ENCODE data around the gene FOXP1. TPM values are rescaled to one million over a fixed set of nuclear protein-coding genes. Genes with fewer than 3 reads are reported as not detected.

The FOXP1 gene
- total and polyA plus RNA-seq, 4 donors = 15.2 to 263 (median 110) TPM

DNA sequence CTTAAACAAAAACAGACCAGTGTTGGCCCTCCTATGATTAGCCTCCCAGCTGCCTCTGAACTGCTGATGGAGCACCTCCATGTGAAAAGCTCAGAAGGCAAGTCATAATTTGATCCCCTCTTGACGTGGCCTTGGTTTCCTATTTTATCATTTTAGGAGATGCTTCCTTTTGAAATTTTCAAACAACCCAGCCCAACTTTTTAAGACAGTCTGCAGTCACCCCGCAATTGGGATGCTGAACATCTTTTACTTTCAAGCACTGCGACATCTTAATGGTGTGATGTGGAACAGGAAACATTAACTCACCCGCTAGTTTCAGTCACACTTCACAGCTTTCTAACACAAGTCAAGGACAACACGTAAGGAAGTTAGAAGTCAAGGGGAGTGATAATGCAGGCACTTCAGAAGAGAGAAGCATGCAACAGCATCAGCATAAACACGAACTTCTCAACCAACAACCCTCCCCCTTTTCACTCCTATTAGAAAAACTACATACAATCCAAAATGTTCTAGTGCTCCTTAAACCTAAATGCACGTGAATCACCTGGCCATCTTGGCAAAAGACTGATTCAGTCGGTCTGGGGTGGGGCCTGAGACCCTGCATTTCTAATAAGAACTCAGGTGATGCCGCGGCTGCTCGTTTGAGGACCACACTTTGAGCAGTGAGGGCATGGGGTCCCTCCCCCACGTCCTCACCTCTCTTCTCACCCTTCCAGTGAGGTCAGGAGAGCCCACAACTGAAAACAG, 161.5 kb downstream of the FOXP1 start:
- H3K27ac ChIP-seq (ENCODE audit: low read depth in 1 of 2, low read length in 2 of 2) = no peak overlapping the region
- 92 to 93% methylated on average over 12 of the region's 12 CpGs for WGBS, 2 donors
- H3K4me3 ChIP-seq (ENCODE audit: low read length in 2 of 2) = no peak overlapping the region
- ATAC-seq (ENCODE audit: low FRiP score) (peak; percentile 42), DNase-seq (no peak)
- H3K36me3 ChIP-seq (ENCODE audit: control insufficient read depth in 1 of 2, insufficient read depth in 2 of 2, low read length in 1 of 2) = no peaks in the 10 kb centered on the region
- H3K4me1 ChIP-seq (ENCODE audit: control insufficient read depth in 1 of 2, insufficient read depth in 2 of 2, low read length in 2 of 2) = peaks cover 0 to 3% of the 10 kb centered on the region in 2 donors
- H3K27me3 ChIP-seq (ENCODE audit: control insufficient read depth in 1 of 2, insufficient read depth in 2 of 2, low read length in 1 of 2) = no peaks in the 10 kb centered on the region
- intact Hi-C loops (cut with DNase I) = no loop called here
- H3K9me3 ChIP-seq (ENCODE audit: control insufficient read depth, low read length) = no peaks in the 10 kb centered on the region

DNA sequence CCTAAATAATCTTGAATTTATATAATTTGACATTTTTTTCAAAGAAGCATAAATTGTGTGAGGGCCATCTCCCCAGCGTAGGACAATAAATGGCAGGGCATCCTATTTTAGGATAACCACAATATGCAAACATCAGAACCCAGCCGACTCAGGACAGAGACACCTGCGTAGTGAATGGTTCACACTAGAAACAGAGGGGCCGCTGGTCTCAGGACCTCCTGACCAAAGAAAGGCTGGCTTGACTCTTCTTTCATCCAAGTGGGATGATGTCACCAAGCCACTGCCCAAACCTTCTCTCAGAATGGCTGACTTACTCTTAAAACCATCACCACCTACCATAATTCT, 162.1 kb downstream of the FOXP1 start:
- no peaks in the 10 kb centered on the region for H3K27me3 ChIP-seq (ENCODE audit: control insufficient read depth in 1 of 2, insufficient read depth in 2 of 2, low read length in 1 of 2)
- H3K36me3 ChIP-seq (ENCODE audit: control insufficient read depth in 1 of 2, insufficient read depth in 2 of 2, low read length in 1 of 2) = no peaks in the 10 kb centered on the region
- ATAC-seq (ENCODE audit: low FRiP score) = no peak
- 98% methylated on average over 4 of the region's 4 CpGs for WGBS, 2 donors
- DNase-seq = no peak
- H3K9me3 ChIP-seq (ENCODE audit: control insufficient read depth, low read length) = no peaks in the 10 kb centered on the region
- intact Hi-C loops (cut with DNase I) = no loop called here
- H3K27ac ChIP-seq (ENCODE audit: low read depth in 1 of 2, low read length in 2 of 2) = no peak overlapping the region
- peaks cover 0 to 3% of the 10 kb centered on the region in 2 donors for H3K4me1 ChIP-seq (ENCODE audit: control insufficient read depth in 1 of 2, insufficient read depth in 2 of 2, low read length in 2 of 2)
- no peak overlapping the region for H3K4me3 ChIP-seq (ENCODE audit: low read length in 2 of 2)

DNA sequence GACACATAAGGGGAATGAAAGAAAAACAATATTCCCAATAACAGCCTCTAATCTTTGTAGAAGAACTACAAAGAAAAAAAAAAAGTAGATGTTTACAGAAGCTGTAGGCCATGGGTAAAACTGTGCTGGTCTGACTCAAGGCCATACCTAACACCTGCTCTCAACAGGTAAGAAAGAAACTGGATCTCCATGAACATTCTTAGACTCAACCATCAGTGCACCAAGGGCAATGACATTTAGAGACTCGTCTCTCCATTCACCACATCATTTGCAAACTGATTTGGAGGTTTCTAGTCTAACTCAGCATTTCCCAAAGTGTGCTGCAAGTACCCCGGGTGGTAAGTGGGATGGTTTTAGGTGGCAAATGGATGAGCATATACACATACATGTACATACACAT, 164.2 kb downstream of the FOXP1 start:
- H3K4me3 ChIP-seq (ENCODE audit: low read length in 2 of 2) = no peak overlapping the region
- ATAC-seq (ENCODE audit: low FRiP score) = no peak
- intact Hi-C loops (cut with DNase I) = no loop called here
- WGBS, 2 donors = 90 to 97% methylated on average over 2 of the region's 2 CpGs
- peaks cover 0 to 3% of the 10 kb centered on the region in 2 donors for H3K4me1 ChIP-seq (ENCODE audit: control insufficient read depth in 1 of 2, insufficient read depth in 2 of 2, low read length in 2 of 2)
- DNase-seq = no peak
- H3K36me3 ChIP-seq (ENCODE audit: control insufficient read depth in 1 of 2, insufficient read depth in 2 of 2, low read length in 1 of 2) = no peaks in the 10 kb centered on the region
- no peak overlapping the region for H3K27ac ChIP-seq (ENCODE audit: low read depth in 1 of 2, low read length in 2 of 2)
- H3K9me3 ChIP-seq (ENCODE audit: control insufficient read depth, low read length) = no peaks in the 10 kb centered on the region
- H3K27me3 ChIP-seq (ENCODE audit: control insufficient read depth in 1 of 2, insufficient read depth in 2 of 2, low read length in 1 of 2) = no peaks in the 10 kb centered on the region

DNA sequence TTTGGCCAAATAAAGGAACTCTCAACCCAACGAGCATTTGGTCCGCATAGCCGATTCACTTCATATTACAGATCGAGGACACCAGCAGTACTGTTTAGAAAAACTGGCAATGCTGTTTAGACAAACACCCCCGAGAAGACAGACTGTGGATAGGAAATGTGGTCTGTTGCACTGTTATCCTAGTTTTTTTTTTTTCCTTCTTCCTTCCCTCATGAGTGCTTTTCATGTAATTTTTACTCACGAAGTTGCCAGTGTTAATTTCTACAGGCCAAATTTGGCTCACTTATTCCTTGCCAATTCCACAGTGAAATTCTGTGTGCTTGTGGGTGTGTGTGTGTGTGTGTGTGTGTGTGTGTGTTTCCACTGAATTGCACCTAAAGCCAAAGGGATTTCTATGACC, 165.7 kb downstream of the FOXP1 start:
- no peaks in the 10 kb centered on the region for H3K36me3 ChIP-seq (ENCODE audit: control insufficient read depth in 1 of 2, insufficient read depth in 2 of 2, low read length in 1 of 2)
- H3K27ac ChIP-seq (ENCODE audit: low read depth in 1 of 2, low read length in 2 of 2) = no peak overlapping the region
- WGBS, 2 donors = 9 to 20% methylated on average over 6 of the region's 6 CpGs
- H3K4me1 ChIP-seq (ENCODE audit: control insufficient read depth in 1 of 2, insufficient read depth in 2 of 2, low read length in 2 of 2) = peaks cover 0 to 1% of the 10 kb centered on the region in 2 donors
- no peaks in the 10 kb centered on the region for H3K27me3 ChIP-seq (ENCODE audit: control insufficient read depth in 1 of 2, insufficient read depth in 2 of 2, low read length in 1 of 2)
- ATAC-seq (ENCODE audit: low FRiP score) (no peak), DNase-seq (no peak)
- H3K4me3 ChIP-seq (ENCODE audit: low read length in 2 of 2) = no peak overlapping the region
- intact Hi-C loops (cut with DNase I) = no loop called here
- no peaks in the 10 kb centered on the region for H3K9me3 ChIP-seq (ENCODE audit: control insufficient read depth, low read length)

DNA sequence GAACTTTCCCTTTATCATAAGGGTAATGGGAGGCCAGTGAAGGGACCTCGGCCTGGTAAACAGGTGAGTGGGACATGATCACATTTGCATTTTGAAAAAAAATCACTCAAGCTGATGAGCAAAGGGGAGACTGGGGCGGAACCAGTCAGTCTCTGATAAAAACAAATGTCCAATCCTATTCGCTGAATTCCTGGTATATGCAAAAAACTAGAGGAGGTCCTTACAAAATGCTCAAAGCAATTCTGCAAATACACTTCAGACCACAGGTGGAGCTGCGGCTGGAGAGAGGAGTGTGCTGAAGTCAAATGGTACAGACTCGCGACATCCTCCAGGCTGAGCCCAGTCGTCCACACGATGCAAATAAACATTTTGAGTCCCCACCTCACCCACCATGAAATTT, 166.7 kb downstream of the FOXP1 start:
- intact Hi-C loops (cut with DNase I) = no loop called here
- WGBS, 2 donors = 96% methylated on average over 8 of the region's 8 CpGs
- H3K36me3 ChIP-seq (ENCODE audit: control insufficient read depth in 1 of 2, insufficient read depth in 2 of 2, low read length in 1 of 2) = no peaks in the 10 kb centered on the region
- no peaks in the 10 kb centered on the region for H3K27me3 ChIP-seq (ENCODE audit: control insufficient read depth in 1 of 2, insufficient read depth in 2 of 2, low read length in 1 of 2)
- H3K9me3 ChIP-seq (ENCODE audit: control insufficient read depth, low read length) = no peaks in the 10 kb centered on the region
- no peak overlapping the region for H3K27ac ChIP-seq (ENCODE audit: low read depth in 1 of 2, low read length in 2 of 2)
- H3K4me3 ChIP-seq (ENCODE audit: low read length in 2 of 2) = no peak overlapping the region
- ATAC-seq (ENCODE audit: low FRiP score) (no peak), DNase-seq (no peak)
- peaks cover 0 to 1% of the 10 kb centered on the region in 2 donors for H3K4me1 ChIP-seq (ENCODE audit: control insufficient read depth in 1 of 2, insufficient read depth in 2 of 2, low read length in 2 of 2)

DNA sequence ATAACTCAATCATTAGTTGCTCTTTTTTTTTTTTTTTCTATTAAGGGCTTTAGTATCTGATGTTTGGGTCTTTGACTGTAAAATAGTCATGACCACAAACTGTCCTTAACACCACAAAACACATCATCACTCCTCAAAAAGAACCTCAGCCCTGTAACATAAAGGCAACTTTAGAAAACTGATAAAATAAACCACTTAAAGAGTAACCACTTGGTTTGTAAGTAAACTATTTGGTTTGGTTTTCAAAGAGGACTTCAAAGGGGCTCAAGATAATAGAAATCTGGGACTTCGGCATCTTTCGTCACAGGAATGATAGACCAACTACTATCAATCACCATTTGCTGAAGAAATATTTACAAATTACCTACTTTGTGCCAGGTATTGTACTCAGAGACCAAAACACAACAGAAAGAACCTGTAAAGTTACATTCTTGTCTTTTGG, 167.8 kb downstream of the FOXP1 start:
- intact Hi-C loops (cut with DNase I) = no loop called here
- H3K27ac ChIP-seq (ENCODE audit: low read depth in 1 of 2, low read length in 2 of 2) = no peak overlapping the region
- no peak for ATAC-seq (ENCODE audit: low FRiP score)
- H3K4me1 ChIP-seq (ENCODE audit: control insufficient read depth in 1 of 2, insufficient read depth in 2 of 2, low read length in 2 of 2) = no peaks in the 10 kb centered on the region
- no peaks in the 10 kb centered on the region for H3K36me3 ChIP-seq (ENCODE audit: control insufficient read depth in 1 of 2, insufficient read depth in 2 of 2, low read length in 1 of 2)
- 97 to 98% methylated on average over 2 of the region's 2 CpGs for WGBS, 2 donors
- no peak for DNase-seq
- H3K27me3 ChIP-seq (ENCODE audit: control insufficient read depth in 1 of 2, insufficient read depth in 2 of 2, low read length in 1 of 2) = no peaks in the 10 kb centered on the region
- no peak overlapping the region for H3K4me3 ChIP-seq (ENCODE audit: low read length in 2 of 2)
- no peaks in the 10 kb centered on the region for H3K9me3 ChIP-seq (ENCODE audit: control insufficient read depth, low read length)

DNA sequence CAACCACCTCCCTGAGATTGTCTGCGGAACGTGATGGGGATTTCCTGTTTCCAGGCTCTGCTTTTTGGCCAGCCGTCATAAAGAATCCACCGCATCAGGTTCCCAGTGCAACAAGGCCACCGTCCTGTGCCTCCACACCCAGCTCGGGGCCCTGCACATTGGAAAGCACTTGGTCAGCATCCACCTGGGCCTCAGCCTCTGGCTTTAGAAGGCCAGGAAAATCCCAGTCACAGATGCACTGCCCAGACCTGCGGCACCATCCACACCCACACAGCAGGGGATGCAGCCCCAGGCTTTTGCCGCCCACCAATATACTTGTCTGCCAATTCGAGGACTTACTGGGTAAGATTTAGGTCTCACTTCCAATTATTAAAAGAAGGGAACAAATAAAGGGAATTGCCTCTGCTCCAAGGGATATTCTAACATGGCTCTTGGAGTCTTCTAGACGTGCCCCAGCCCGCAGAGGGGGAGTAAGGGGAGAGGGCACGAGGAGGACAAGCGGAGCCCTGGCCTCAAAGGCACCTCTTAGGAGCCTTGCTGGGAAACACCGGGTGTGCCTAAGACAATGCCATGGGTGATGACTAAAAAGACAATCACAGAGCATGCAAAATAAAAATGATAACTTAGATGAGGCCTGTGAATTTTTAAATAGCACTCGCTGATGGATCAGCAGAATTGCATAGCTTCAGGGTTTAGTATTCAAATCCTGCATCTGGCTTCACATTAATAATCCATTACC, 169.2 kb downstream of the FOXP1 start:
- Histone ChIP-seq H3K4me3 (ENCODE audit: low read length in 2 of 2) (no peak overlapping the region), H3K9me3 (ENCODE audit: control insufficient read depth, low read length) (no peaks in the 10 kb centered on the region), H3K27ac (ENCODE audit: low read depth in 1 of 2, low read length in 2 of 2) (no peak overlapping the region), H3K27me3 (ENCODE audit: control insufficient read depth in 1 of 2, insufficient read depth in 2 of 2, low read length in 1 of 2) (no peaks in the 10 kb centered on the region), H3K36me3 (ENCODE audit: control insufficient read depth in 1 of 2, insufficient read depth in 2 of 2, low read length in 1 of 2) (no peaks in the 10 kb centered on the region), H3K4me1 (ENCODE audit: control insufficient read depth in 1 of 2, insufficient read depth in 2 of 2, low read length in 2 of 2) (no peaks in the 10 kb centered on the region)
- 88 to 92% methylated on average over 15 of the region's 15 CpGs for WGBS, 2 donors
- intact Hi-C loops (cut with DNase I) = no loop called here
- ATAC-seq (ENCODE audit: low FRiP score) (no peak), DNase-seq (no peak)

DNA sequence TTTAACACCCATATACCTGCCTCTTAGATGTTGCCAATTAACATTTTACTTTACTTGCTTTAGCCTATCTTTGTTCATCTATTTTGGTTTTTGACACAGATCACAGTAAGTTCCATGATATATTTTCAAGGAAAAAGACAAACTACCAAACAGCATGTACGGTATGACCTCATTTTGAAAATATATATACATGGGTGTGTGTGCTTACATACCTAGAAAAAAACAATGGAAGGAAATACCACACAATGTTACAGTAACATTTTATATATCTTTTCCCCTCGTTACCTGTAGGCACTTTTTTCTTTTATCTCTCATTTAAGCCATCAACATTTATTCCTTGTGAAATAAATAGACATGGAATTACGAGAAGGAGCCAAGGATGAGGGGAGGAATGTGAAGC, 170.0 kb downstream of the FOXP1 start:
- ATAC-seq (ENCODE audit: low FRiP score) = no peak
- H3K27me3 ChIP-seq (ENCODE audit: control insufficient read depth in 1 of 2, insufficient read depth in 2 of 2, low read length in 1 of 2) = no peaks in the 10 kb centered on the region
- 73 to 74% methylated on average over 3 of the region's 3 CpGs for WGBS, 2 donors
- H3K4me1 ChIP-seq (ENCODE audit: control insufficient read depth in 1 of 2, insufficient read depth in 2 of 2, low read length in 2 of 2) = no peaks in the 10 kb centered on the region
- H3K4me3 ChIP-seq (ENCODE audit: low read length in 2 of 2) = no peak overlapping the region
- no peak overlapping the region for H3K27ac ChIP-seq (ENCODE audit: low read depth in 1 of 2, low read length in 2 of 2)
- intact Hi-C loops (cut with DNase I) = no loop called here
- H3K36me3 ChIP-seq (ENCODE audit: control insufficient read depth in 1 of 2, insufficient read depth in 2 of 2, low read length in 1 of 2) = no peaks in the 10 kb centered on the region
- no peak for DNase-seq
- H3K9me3 ChIP-seq (ENCODE audit: control insufficient read depth, low read length) = no peaks in the 10 kb centered on the region

DNA sequence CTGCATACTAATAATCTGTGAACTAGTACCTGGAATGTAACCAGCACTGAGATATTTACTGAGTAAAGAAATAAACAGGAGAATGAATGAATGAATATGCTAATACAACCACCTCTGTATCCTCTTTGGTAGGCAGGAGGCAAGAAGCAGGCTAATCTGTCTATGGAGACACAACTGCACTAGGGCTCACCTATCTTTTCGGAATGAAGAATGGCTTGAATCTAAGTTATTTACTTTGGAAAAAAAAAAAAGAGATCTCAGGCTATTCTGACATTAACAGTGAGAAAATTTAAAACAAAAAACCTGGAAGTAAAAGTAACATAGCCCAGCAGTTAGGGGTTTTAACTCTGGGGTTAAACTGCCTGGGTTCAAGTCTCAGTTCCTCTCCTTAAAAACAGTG, 174.2 kb downstream of the FOXP1 start:
- Histone ChIP-seq H3K27me3 (ENCODE audit: control insufficient read depth in 1 of 2, insufficient read depth in 2 of 2, low read length in 1 of 2) (peaks cover 0 to 2% of the 10 kb centered on the region in 2 donors), H3K9me3 (ENCODE audit: control insufficient read depth, low read length) (no peaks in the 10 kb centered on the region), H3K4me3 (ENCODE audit: low read length in 2 of 2) (no peak overlapping the region), H3K27ac (ENCODE audit: low read depth in 1 of 2, low read length in 2 of 2) (no peak overlapping the region), H3K4me1 (ENCODE audit: control insufficient read depth in 1 of 2, insufficient read depth in 2 of 2, low read length in 2 of 2) (peaks cover 0 to 4% of the 10 kb centered on the region in 2 donors), H3K36me3 (ENCODE audit: control insufficient read depth in 1 of 2, insufficient read depth in 2 of 2, low read length in 1 of 2) (no peaks in the 10 kb centered on the region)
- ATAC-seq (ENCODE audit: low FRiP score) (no peak), DNase-seq (no peak)
- WGBS, 2 donors = 86 to 88% methylated on average over 1 of the region's 1 CpG
- intact Hi-C loops (cut with DNase I) = no loop called here
